Stimulated activated naive CD4-positive, alpha-beta T cell (primary cell): ENCODE results near the gene SLC26A5.
A peak's percentile ranks its signal among the peaks of the same experiment; 100 is the strongest.
"Not testable (repeated sequence)": the region's sequence is repeated elsewhere in the genome, so short reads cannot be mapped to it uniquely, and the experiment has no call there.

Experiments
- DNase-seq, 6 experiments: peaks; one replicate each; lab custom pipeline; 2025; lab: John Stamatoyannopoulos, UW

The SLC26A5 gene

DNA sequence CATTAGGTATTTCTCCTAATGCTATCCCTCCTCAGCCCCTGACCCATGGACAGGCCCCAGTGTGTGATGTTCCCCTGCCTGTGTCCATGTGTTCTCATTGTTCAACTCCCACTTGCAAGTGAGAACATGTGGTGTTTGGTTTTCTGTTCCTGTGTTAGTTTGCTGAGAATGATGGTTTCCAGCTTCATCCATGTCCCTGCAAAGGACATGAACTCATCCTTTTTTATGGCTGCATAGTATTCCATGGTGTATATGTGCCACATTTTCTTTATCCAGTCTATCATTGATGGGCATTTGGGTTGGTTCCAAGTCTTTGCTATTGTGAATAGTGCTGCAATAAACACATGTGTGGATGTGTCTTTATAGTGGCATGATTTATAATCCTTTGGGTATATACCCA is 46.3 kb downstream of the SLC26A5 start:
- DNase-seq = not testable (repeated sequence)

- DNase-seq = no peak
These were observed 47.4 kb downstream of the SLC26A5 start for GRCh38 chr7:103398483-103399127.

- no peak for DNase-seq
These were observed 49.5 kb downstream of the SLC26A5 start for GRCh38 chr7:103396471-103396870.

DNA sequence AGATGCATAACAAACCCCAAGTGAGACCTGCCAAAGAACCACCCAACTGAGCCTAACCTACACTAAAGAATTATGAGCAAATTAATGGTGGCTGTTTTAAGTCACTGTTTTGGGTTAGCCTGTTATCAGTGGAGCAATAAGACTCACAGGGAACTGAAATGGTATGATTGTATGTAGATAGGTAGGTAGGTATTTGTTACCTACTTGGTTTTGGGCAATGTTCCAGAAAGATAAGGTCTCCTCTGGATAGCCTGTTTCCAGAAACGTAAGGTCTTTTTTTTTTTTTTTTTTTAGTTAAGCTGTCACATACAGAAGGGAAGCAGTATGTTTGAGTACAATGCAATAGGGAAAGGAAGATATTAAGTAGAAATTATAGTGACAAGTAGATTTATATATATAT is 50.9 kb downstream of the SLC26A5 start:
- DNase-seq = no peak

DNA sequence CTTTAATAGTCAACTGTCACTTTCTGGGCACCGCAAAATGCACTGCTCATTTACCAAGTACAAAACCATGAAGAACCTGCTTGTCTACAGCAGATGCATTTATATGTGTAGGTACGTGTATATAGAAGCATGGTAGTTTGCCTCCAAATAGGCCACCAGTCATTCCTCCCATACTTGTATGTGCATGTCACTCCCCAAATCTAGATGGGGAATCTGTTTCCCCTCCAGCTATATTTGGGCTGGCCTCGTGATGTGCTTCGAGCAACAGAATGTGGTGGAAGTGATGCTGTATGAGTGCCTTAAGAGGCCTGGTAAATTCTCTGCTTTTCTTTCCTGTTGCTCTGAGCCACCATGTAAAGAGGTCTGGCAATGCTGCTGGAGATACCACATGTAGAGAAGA is 51.4 kb downstream of the SLC26A5 start:
- no peak for DNase-seq

DNA sequence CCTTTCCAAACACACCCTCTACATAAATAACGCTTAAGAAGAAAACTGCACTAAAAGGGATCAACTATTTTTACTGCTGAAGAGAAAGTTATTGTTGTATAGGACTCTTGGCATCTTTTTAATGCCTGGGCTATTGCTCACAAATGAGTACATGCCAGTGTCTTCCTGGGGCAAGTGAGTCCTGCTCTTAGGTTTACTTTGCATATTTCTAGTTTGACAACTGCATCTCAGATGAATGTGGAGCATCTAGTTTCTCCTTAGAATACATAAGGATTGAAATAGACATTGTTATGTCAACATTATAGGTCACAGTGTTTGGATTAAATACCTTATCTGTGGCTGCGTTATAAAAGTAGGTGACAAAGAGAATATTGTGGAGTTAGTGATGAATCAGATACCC is 54.0 kb downstream of the SLC26A5 start:
- DNase-seq = no peak

- DNase-seq = no peak
These were observed 54.9 kb downstream of the SLC26A5 start for GRCh38 chr7:103391150-103391549.

- no peak for DNase-seq
These were observed 56.7 kb downstream of the SLC26A5 start for GRCh38 chr7:103389263-103389662.

- no peak for DNase-seq
These were observed 57.4 kb downstream of the SLC26A5 start for GRCh38 chr7:103388469-103389140.

DNA sequence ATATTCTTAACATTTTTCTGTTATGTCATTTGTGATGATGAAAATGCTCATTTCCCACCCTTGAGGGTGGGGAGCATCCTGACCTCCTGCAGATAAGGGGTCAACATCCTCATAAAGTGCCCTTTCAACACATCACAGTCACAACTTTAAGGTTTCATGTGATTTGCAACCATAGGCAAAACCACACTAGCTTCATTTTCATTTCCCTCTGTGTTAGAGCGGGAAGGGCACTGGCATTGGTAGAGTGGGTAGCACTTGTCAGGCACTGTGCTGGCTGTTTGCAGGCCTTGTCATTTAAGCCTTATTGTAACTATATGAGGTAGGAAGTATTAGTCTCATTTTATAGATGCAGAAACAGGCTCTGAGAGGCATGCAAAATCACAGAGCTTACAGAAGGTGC is 58.8 kb downstream of the SLC26A5 start:
- DNase-seq = no peak

GRCh38 chr7:103382032-103382402 is 64.0 kb downstream of the SLC26A5 start:
- DNase-seq = no peak

DNA sequence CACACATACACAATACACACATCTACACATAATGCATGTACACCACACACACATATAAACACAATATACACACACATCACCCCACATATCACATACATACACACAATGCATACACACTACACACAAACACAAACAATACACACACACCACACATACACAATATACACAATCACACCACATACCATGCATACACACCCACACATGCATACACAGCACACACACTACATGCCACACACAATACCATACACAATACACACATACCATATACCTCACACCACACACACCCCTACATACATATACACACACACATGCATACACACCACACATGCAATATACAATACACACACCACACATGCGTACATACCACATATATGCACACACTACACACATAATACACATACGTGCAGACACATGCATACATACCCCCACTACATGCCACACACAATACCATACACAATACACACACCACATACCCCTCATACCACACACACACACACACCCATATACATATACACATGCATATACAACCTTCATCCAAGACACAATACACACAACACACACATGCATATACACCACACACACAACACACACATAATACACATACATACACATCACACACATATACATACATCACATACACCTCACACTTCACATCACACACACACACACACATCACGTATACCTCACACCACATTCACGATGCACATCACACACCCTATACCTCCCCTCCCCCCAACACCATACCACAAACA is 64.6 kb downstream of the SLC26A5 start:
- DNase-seq = no peak

DNA sequence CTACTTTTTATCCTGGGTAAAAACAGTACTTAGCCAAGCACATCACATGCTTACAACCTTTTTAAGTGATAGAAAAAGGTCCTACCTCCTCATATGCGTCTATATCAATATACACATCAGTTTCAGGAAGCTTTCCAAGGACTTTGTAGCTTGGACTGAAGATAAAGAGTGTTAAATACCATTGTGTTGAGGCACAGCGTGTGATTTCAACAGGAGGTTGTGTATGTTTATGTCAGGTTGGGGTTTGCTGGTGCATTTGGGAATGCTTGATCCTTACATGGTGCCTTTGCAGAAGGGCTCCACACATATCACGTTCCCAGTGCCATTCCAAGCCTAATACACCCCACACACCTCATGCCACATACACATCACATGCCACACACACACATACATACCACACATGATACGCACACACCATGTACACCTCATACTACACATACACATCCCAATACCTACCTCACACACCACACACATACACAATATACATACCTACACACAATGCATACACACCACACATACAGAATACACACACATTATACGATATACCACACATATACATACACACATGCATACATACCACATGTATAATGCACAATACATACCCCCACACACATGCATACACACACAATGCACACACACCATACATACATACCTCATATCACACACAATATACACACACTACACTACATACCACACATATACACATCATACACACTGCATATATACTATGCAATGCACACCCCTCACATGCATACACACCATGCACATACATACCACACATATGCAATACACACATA is 65.4 kb downstream of the SLC26A5 start:
- DNase-seq = no peak

- no peak for DNase-seq
These were observed 66.6 kb downstream of the SLC26A5 start for GRCh38 chr7:103379270-103379975.

DNA sequence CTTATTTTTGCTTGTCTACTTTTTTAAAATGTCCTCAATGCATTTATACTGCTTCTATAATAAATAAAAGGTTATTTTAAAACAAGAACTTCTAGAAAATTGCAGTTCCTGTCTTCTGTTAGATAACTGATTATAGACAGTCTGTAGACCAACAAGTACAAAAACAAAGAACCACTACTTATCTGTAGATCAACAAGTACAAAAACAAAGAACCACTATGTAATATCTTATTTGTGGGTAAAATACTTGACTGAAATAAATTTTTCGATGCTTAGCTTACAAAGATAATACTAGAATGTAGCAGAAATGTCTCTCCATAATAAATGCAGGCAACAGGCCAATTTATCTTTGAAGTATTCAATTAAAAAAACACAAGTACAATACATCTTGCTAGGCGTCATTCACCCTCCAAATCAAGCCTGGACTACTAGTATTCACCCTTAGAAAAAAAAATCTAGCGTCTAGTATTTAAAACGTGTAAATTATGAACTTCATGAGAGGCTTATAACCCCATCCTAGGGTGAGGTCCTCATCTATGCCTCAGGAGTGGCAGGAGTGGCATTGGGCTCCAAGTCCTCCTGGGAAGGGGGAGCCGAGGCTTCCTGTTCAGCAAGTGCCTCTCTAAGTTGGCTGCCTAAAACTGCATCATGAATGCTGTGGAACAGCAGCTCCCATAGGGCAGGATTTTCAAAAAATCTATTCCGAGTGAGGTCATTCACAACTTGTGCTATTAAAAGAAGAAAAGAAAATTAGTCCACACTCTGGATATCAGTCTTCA is 72.0 kb downstream of the SLC26A5 start:
- no peak for DNase-seq

- no peak for DNase-seq
These were observed 76.6 kb downstream of the SLC26A5 start for GRCh38 chr7:103369432-103369831.

- DNase-seq = no peak
These were observed 96.2 kb downstream of the SLC26A5 start for GRCh38 chr7:103349805-103350204.

DNA sequence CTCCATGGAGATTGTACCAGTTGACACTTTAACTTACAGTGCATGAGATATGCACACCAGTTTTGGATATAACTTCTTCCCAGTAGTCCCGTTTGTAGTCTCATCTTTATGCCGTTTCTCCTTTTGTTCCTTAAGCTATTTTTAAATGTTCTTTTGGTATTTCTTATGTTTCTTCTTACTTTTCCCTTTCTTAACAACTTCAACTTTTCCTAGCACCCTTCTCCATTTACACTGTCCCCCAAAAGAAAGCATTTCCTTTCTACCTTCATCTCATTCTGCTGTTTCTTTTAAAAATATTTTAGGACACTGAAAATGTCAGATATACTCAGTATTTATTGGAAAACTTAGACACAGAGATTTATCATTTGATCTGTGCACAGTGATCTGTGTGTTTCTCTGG is 97.0 kb downstream of the SLC26A5 start:
- no peak for DNase-seq

- DNase-seq = no peak
These were observed 97.6 kb downstream of the SLC26A5 start for GRCh38 chr7:103348452-103348851.

- DNase-seq = peak; percentile 64 to 87 (median 76)
These were observed 98.3 kb downstream of the SLC26A5 start, which contains the start of gene PSMC2 for GRCh38 chr7:103347507-103348267. Gene PSMC2 (plus strand): TSS chr7:103347643. CDS start chr7:103347712, 69 bp downstream.
